Choroid plexus epithelial cell (primary cell): ENCODE results near the gene CAMK1D.

Source experiments
- DNase-seq: peaks from one replicate; pipeline ENCODE4 v3.0.0-alpha.2; 2010; ENCODE audit warnings: low read depth
- H3K4me3 ChIP-seq: 2 replicates; pipeline ENCODE4 v1.5.1; 2011; ENCODE audit warnings: low read depth, mild to moderate bottlenecking, control low read depth, low read length, moderate library complexity
- CTCF ChIP-seq: conservative IDR thresholded peaks from 2 replicates; pipeline ENCODE4 v1.5.1; 2011; ENCODE audit warnings: low read depth, mild to moderate bottlenecking, control low read depth, inconsistent platforms, low read length, moderate library complexity

CAMK1D gene

GRCh38 chr10:12391206-12391605 is 41.9 kb downstream of the CAMK1D start:
- no peak overlapping the region for H3K4me3 ChIP-seq
- no peak for TF ChIP-seq CTCF
- DNase-seq: peak; percentile 50

- DNase-seq: no peak
- no peak for TF ChIP-seq CTCF
Observed at GRCh38 chr10:12393831-12394230, 44.5 kb downstream of the CAMK1D start.

GRCh38 chr10:12394241-12395033 is 45.1 kb downstream of the CAMK1D start:
- no peak overlapping the region for H3K4me3 ChIP-seq
- TF ChIP-seq CTCF: no peak
- peak; percentile 26 for DNase-seq

More at GRCh38 chr10:12393831-12394230, 44.5 kb downstream of the CAMK1D start:
- no peak overlapping the region for H3K4me3 ChIP-seq

DNA sequence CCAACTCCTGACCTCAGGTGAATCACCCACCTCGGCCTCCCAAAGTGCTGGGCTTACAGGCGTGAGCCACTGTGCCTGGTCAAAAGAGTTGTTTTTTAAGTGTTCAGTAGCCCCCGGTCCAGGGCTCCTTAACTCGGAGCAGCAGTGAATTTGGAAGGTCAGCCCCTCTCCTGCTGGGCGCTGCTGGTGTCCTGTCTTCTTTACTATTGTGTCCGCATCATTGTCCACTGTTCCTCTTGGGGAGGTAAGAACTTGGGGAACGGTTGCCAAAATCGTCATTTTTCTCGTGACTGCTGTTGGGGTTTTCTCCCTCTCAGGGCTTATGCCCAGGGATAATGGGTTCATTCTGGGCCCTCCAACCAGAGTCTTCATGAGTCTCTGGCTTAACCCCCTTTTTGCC is 46.7 kb downstream of the CAMK1D start:
- no peak overlapping the region for H3K4me3 ChIP-seq
- DNase-seq: no peak
- TF ChIP-seq CTCF: no peak

DNA sequence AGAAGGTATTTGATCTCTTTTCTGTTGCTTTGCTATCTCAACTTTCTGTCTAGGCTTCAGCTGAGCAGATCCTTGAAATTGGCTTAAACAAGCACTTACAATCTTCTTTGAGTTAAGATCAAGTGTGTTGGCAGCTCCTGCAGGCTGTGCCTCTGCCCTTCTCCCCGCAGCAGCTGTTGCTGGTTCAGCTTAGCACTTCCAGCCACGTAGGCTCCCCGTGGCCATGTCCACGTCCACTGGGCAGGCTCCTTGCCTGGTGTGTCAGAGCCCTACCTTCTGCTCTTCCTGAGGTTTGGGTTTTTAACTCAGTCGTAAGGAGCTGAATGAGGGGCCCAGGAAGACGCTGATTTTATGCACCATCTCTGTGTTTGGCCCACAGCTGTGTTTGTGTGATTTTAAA is 47.2 kb downstream of the CAMK1D start:
- DNase-seq: no peak
- no peak for TF ChIP-seq CTCF
- no peak overlapping the region for H3K4me3 ChIP-seq

DNA sequence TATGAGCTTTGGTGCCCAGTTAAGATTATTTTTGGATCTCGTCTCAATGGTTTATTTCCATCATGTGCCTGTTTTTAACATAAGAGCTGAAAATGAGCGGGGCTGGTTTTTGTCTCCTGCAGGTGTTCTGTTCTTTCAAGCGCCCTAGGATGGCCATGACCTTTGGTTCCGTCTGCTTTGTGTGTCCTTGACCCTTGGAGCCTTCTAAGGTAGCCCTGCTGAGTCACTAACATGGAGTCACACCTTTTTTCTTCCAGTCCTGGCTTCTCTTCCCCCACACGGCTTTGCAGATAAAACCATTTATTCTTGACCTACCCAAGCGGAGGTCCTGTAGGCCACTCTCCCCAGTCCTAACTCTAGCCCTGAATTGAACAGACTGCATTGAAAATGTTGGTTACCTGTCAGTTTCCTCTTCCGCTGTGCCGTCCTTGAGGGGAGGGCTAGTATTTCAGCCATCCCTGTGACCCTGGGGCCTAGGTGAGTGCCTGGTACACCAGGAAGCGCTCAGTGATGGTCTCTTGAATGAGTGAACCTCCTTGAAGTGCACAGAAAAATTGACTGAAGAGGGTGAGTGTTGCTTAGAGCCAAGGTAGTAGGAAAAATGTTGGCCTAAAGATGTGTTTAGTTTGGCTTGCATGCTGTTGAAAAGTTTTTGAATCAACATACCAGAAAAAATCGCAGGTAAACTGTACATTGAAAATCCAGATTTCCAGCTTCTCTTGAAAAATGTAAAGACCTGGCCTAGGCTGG is 48.0 kb downstream of the CAMK1D start:
- no peak for DNase-seq
- TF ChIP-seq CTCF: no peak
- no peak overlapping the region for H3K4me3 ChIP-seq
